Hematopoietic multipotent progenitor cell treated with erythropoietin and hydrocortisone succinate and interleukin-3 and kit ligand, for 8 days (in vitro differentiated cells): ENCODE measurements around the gene PRIMPOL.

Experiments used
- DNase-seq: peaks from one replicate; pipeline ENCODE4 v3.0.0-alpha.2; 2015

Gene PRIMPOL

GRCh38 chr4:184668511-184669114 is 19.1 kb downstream of the PRIMPOL start:
- no peak for DNase-seq

GRCh38 chr4:184669251-184669650 is 19.7 kb downstream of the PRIMPOL start:
- DNase-seq: no peak

GRCh38 chr4:184671101-184671500 is 21.6 kb downstream of the PRIMPOL start:
- no peak for DNase-seq

GRCh38 chr4:184672741-184673140 is 23.2 kb downstream of the PRIMPOL start:
- no peak for DNase-seq

- no peak for DNase-seq
These were observed 24.5 kb downstream of the PRIMPOL start for GRCh38 chr4:184674011-184674410.

- DNase-seq: no peak
These were observed 25.5 kb downstream of the PRIMPOL start for GRCh38 chr4:184675018-184675417.

- peak; percentile 64 for DNase-seq
These were observed 26.4 kb downstream of the PRIMPOL start for GRCh38 chr4:184675821-184676492.

- no peak for DNase-seq
These were observed 31.2 kb downstream of the PRIMPOL start for GRCh38 chr4:184680698-184681097.

GRCh38 chr4:184681916-184682315 is 32.4 kb downstream of the PRIMPOL start:
- no peak for DNase-seq

GRCh38 chr4:184684491-184685189 is 35.1 kb downstream of the PRIMPOL start:
- peak; percentile 100 for DNase-seq

- DNase-seq: no peak
These were observed 38.5 kb downstream of the PRIMPOL start for GRCh38 chr4:184688005-184688404.

GRCh38 chr4:184688447-184688846 is 38.9 kb downstream of the PRIMPOL start:
- DNase-seq: no peak

GRCh38 chr4:184689681-184690080 is 40.1 kb downstream of the PRIMPOL start:
- no peak for DNase-seq

- DNase-seq: no peak
These were observed 43.5 kb downstream of the PRIMPOL start for GRCh38 chr4:184693056-184693455.

GRCh38 chr4:184694412-184694956 is 44.9 kb downstream of the PRIMPOL start:
- DNase-seq: no peak

- no peak for DNase-seq
These were observed 45.8 kb downstream of the PRIMPOL start for GRCh38 chr4:184695178-184695896.

- no peak for DNase-seq
These were observed 48.4 kb downstream of the PRIMPOL start for GRCh38 chr4:184697956-184698355.

GRCh38 chr4:184699941-184700340 is 50.4 kb downstream of the PRIMPOL start:
- no peak for DNase-seq

- DNase-seq: no peak
These were observed 52.6 kb downstream of the PRIMPOL start for GRCh38 chr4:184702114-184702513.

- DNase-seq: peak; percentile 76
These were observed 56.2 kb downstream of the PRIMPOL start for GRCh38 chr4:184705692-184706091.

- no peak for DNase-seq
These were observed 56.9 kb downstream of the PRIMPOL start for GRCh38 chr4:184706453-184706852.

GRCh38 chr4:184712322-184712721 is 62.8 kb downstream of the PRIMPOL start:
- DNase-seq: no peak

- DNase-seq: no peak
These were observed 64.3 kb downstream of the PRIMPOL start for GRCh38 chr4:184713887-184714286.
